ENCODE measurements around the gene FAR2. TPM values are rescaled to one million over a fixed set of nuclear protein-coding genes. Genes with fewer than 3 reads are reported as not detected.

FAR2 gene
- total and polyA plus RNA-seq, 3 donors from 2014 or later = 5.1 to 25.2 (median 5.8) TPM

- intact Hi-C loops (cut with DNase I; ENCODE audit: low total_unique reads) = no loop called here
- WGBS, 2 donors = 79 to 80% methylated on average over 5 of the region's 5 CpGs
- Histone ChIP-seq H3K4me3 (no peak overlapping the region), H3K36me3 (ENCODE audit: low read depth, missing control alignments) (no peaks in the 10 kb centered on the region), H3K9me3 (no peaks in the 10 kb centered on the region), H3K27ac (no peak overlapping the region), H3K27me3 (no peaks in the 10 kb centered on the region), H3K4me1 (no peaks in the 10 kb centered on the region)
- no peak for DNase-seq
- TF ChIP-seq, protein P1, sequence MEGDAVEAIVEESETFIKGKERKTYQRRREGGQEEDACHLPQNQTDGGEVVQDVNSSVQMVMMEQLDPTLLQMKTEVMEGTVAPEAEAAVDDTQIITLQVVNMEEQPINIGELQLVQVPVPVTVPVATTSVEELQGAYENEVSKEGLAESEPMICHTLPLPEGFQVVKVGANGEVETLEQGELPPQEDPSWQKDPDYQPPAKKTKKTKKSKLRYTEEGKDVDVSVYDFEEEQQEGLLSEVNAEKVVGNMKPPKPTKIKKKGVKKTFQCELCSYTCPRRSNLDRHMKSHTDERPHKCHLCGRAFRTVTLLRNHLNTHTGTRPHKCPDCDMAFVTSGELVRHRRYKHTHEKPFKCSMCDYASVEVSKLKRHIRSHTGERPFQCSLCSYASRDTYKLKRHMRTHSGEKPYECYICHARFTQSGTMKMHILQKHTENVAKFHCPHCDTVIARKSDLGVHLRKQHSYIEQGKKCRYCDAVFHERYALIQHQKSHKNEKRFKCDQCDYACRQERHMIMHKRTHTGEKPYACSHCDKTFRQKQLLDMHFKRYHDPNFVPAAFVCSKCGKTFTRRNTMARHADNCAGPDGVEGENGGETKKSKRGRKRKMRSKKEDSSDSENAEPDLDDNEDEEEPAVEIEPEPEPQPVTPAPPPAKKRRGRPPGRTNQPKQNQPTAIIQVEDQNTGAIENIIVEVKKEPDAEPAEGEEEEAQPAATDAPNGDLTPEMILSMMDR (IDR thresholded peaks at IDR 0.05) = no peak
- TF ChIP-seq POLR2A (IDR thresholded peaks at IDR 0.05) = no peak
Measured at GRCh38 chr12:29207120-29207519, 58.0 kb downstream of the FAR2 start.

- WGBS, 2 donors = 61 to 68% methylated on average over 2 of the region's 2 CpGs
- H3K27ac ChIP-seq = no peak overlapping the region
- H3K4me1 ChIP-seq = no peaks in the 10 kb centered on the region
- H3K4me3 ChIP-seq = no peak overlapping the region
- H3K36me3 ChIP-seq (ENCODE audit: low read depth, missing control alignments) = no peaks in the 10 kb centered on the region
- DNase-seq = no peak
- H3K27me3 ChIP-seq = no peaks in the 10 kb centered on the region
- no peaks in the 10 kb centered on the region for H3K9me3 ChIP-seq
- TF ChIP-seq, protein P1 (IDR thresholded peaks at IDR 0.05) = no peak
- no peak for TF ChIP-seq POLR2A (IDR thresholded peaks at IDR 0.05)
- intact Hi-C loops (cut with DNase I; ENCODE audit: low total_unique reads) = no loop called here
Measured at GRCh38 chr12:29208060-29208459, 59.0 kb downstream of the FAR2 start.

GRCh38 chr12:29208936-29209701 lies 60.0 kb downstream of the FAR2 start:
- H3K4me3 ChIP-seq = no peak overlapping the region
- 77% methylated on average over 3 of the region's 3 CpGs for WGBS, 2 donors

DNA sequence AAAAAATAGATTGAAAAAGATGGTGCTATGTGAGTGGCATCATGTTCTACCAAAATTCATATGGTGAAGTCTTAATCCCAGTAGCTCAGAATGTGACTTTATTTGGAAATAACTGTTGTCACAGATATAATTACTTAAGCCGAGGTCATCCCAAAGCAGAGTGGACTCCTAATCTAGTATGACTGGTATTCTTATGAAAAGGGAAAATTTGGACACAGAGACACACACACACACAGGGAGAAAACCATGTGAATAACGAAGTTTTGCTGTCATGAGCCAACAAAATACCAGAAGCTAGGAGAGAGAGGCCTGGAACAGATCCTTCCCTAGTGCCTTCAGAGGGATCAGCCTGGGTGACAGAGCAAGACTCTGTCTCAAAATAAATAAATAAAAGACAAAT lies 62.6 kb downstream of the FAR2 start:
- no peaks in the 10 kb centered on the region for H3K9me3 ChIP-seq
- TF ChIP-seq, protein P1 (IDR thresholded peaks at IDR 0.05) = no peak
- no peak for TF ChIP-seq POLR2A (IDR thresholded peaks at IDR 0.05)
- no peaks in the 10 kb centered on the region for H3K4me1 ChIP-seq
- DNase-seq = no peak
- H3K36me3 ChIP-seq (ENCODE audit: low read depth, missing control alignments) = no peaks in the 10 kb centered on the region
- no peak overlapping the region for H3K4me3 ChIP-seq
- no peak overlapping the region for H3K27ac ChIP-seq
- intact Hi-C loops (cut with DNase I; ENCODE audit: low total_unique reads) = no loop called here
- WGBS, 2 donors = 68 to 78% methylated on average over 2 of the region's 2 CpGs
- H3K27me3 ChIP-seq = no peaks in the 10 kb centered on the region

More at GRCh38 chr12:29208936-29209701, 60.0 kb downstream of the FAR2 start:
- Histone ChIP-seq H3K27ac (no peak overlapping the region), H3K27me3 (no peaks in the 10 kb centered on the region), H3K36me3 (ENCODE audit: low read depth, missing control alignments) (no peaks in the 10 kb centered on the region), H3K4me1 (no peaks in the 10 kb centered on the region), H3K9me3 (no peaks in the 10 kb centered on the region)
- no peak for DNase-seq
- intact Hi-C loops (cut with DNase I; ENCODE audit: low total_unique reads) = no loop called here
- TF ChIP-seq POLR2A (IDR thresholded peaks at IDR 0.05) = no peak
- TF ChIP-seq, protein P1 (IDR thresholded peaks at IDR 0.05) = no peak

All from testis (tissue), 3 donors.